ENCODE measurements around the gene CD300LF.

CD300LF gene

GRCh38 chr17:74682471-74683190 lies 30.1 kb downstream of the CD300LF start:
- no peak for DNase-seq

DNA sequence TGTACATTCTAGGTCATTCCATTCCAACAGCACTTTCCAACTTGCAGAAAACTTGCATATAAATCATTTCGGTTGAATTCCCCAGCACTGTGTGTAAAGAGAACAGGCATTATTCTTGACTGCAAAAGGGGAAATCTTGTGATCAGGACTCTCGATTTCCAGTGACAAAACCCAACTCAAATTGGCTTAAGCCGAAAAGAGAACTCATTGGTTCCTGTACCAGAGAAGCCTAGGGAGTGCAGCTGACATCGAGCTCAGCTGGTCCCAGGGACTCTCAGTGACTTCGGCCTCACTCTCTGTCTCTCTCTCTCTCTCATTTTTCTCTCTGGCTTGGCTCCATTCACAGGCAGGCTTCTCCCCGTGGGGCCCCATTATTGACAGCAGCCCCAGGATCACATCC lies 30.7 kb downstream of the CD300LF start:
- no peak for DNase-seq

DNA sequence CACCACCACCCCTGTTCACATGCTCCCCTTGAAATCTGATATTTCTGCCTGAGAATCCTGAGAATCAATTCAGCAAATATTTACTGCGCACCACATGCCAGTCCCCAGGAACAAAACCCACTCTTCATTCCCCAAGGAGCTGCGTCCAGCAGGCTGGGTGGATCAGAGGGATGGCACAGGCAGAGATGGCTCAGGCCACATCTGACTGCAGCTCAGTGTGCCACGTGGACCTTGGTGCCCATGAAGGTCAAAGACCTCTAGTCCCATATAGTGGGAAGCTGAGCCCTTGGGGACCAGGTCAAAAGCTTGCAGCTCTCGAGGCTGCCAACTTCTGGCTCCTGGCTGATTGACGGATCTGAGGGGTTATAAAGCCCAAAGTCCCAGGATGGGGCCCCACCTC lies 31.8 kb downstream of the CD300LF start:
- DNase-seq, result no peak

DNA sequence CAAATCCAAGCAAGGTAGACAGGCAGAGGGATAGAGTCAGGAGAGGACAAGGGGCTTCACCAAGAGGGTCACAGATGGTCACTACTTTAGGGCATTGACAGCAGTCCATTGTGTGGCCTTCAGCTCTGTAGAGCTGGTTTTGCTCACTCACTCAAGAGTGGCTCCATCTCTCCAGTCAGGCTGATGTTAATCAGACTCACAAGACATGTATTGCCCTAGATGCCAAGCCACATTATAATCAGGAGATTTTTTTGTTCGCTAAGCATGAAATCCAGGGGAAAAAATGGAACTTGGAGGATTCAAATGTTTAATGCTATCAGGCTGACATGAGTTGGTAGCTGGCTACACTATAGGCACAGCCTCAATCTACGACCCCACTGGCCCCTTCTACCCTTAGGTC lies 32.5 kb downstream of the CD300LF start:
- DNase-seq, result no peak

- DNase-seq, result no peak
Observed at GRCh38 chr17:74679374-74679773, 33.3 kb downstream of the CD300LF start.

DNA sequence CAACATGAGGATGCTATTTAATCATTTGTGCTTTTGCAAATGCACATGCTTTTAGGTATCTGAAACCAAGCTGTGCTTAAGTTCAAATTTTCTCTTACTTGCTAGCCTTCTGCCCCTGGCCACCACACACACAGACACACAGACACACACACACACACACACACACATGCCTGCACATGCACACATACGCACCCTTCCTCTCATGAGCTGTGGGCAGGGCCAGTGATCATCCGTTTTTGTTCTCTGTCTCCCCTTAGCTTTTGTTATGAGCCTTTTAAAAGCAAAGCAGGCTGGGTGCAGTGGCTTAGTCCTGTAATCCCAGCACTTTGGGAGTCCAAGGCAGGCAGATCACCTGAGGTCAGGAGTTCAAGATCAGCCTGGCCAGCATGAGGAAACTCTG lies 34.2 kb downstream of the CD300LF start:
- no peak for DNase-seq

DNA sequence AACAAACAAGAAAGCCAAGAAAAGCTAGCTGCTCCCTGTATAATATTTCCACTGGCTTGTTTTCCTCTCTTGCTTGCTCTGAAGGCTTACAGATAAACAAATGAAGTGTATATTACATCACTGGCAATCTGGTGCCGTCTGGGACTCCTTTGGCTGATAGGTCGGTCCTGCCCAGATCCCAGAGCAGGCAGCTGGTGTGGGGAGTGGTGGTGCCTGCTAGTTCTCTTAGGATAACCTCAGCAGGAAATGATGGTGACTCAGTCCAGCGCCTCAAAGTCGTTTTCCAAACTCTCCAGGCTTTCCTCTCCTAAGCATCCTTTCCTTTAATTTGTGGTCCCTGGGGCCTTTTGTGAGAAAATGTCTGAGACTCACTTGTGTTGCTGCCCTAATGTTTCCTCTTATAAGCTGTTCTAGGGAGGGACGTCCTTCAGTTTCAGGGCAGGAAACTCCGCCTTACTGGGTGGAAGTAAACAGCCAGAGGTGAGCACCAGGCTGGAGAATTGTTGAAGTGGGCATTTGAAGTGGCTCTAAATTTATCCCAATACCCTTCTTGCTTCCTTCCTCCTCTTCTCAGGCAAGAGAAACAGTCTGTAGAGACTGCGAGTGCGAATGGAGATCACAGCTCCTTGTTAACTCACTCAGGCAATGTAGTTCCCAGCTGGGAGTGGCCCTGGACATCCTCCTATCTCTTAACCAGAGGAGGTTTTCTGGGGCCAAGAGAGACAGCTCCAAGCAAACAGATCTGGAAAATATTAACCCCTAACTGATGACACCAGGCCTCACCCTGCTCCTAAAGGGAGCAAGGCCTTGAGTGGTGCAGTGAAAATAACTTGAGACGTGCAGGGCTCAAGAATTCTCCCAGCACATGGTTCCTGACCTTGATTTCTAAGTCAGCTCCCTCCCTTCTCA lies 34.9 kb downstream of the CD300LF start:
- no peak for DNase-seq

DNA sequence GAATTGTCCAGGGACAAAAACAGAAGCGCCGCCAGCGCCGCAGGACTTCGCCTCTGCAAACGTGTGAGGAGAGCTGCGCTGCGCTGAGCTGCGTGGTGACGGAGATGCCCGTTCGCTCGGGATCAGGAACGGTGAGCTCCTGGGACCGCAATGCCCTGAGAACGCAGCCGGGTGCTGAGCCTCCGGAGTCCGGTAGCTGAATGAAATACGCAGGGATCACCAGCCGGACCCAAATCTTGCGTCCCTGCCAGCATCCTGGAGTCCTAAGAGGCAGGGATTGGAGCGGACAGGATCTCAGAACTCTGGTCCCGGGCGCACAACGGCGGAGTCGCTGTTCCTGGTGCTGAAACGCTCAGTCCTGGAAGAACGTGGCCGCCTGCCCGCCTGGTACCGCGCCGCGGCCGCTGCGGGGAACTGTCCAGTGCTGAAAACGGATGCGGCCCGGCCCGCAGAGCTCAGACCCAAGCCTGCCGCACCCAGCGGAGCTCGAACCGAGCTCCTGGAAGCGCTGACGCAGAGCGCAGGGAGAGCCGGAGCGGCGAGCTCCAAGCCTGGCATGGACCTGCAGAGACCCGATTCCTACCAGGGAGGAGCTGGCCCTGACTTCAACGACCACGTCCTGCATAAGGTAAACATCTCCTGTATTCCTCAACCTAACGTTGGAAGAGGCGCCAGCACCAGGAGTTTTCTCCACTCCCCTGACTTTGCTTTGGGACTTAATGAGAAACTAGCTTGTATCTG lies 41.5 kb downstream of the CD300LF start:
- DNase-seq, result peak; percentile 88

DNA sequence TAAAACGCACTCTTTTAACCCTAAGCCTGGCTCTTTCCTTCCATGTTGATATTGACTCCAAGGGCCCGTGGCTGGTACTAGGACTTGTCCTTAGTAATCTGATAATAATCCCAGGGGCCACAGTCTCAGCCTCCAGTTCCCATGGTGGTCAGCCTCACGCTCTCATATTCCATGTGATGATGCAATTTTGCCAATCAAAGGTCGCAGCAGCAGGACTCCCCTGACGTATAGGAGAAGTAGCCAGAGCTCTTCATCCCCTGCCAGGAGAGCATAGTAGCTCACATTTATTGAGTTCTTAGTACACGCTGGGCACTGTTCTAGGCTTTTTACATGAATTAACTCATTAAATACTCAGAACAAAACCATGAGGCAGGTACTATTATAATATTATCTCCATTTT lies 42.4 kb downstream of the CD300LF start:
- no peak for DNase-seq

- DNase-seq, result no peak
Observed at GRCh38 chr17:74663561-74663960, 49.2 kb downstream of the CD300LF start.

DNA sequence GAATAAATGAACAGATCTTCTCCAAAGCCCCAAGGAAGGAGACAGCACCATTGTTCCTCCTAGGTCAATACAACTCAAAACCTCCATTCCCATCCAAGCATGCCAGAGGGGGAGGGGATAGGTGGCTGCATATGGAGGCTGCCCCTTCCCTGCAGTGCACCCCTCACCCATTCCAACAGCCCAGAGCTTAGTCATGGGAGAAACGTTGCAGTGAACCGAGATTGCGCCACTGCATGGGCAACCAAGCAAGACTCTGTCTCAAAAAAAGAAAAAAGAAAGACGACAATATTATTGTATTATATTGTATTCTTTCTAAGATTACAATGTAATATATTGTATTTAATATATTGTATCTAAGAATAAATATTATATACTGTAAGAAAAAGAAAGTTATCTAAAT lies 52.8 kb downstream of the CD300LF start:
- no peak for DNase-seq

GRCh38 chr17:74658620-74659019 lies 54.1 kb downstream of the CD300LF start:
- no peak for DNase-seq

DNA sequence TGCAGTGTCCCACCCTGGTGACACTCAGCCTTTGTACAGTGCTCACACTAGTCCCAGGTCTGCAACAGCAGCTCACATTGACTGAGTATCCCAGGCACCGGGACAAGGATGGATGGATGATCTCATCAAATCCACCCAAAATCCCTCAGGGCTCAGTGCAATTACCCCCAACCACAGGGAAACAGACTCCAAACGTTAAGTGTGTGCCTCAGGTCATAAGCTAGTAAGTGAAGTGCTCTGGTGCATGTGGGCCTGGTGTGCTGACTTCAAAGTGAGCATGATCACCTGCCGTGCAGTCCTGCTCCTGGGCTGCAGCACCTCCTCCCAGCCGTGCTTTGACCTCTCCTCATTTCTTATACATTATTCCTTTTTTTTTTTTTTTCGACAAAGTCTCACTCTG lies 58.0 kb downstream of the CD300LF start:
- no peak for DNase-seq

DNA sequence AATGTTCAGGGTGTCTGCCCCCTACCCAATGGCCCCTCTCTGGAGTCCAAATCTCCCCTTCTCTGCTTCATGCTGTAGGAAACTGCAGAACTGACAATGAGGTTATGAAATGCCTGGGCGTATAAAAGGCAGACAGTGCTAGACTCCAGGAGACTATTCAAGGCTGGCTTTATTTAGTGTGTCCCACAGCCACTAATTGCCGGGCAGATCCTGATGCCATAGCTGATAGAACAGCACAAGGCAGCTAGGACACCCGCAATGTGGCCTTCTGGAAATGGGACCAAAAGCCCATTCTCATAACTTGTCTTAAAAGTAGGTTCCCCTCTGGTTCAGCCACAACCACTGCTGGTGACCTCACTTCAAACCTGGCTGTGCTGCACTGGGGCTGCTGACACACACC lies 60.7 kb downstream of the CD300LF start:
- DNase-seq, result no peak

DNA sequence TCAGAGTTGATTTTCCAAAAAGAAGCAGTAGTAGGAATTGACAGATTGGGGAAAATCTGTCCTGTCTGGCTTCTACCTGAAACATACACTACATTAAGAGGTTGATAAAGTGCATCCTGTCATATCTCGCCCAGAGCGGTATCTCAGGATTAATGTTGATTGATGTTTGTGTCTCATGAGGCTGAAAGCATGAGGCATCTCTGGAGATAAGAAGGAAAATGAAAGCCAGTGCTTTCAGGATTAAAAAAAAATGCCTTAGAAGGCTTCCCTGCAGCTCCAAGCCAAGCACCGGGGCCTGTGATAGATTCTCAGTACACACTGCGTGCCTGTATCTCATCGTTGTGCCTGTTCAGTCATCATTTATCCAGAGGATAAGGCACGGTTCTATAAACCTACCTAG lies 62.8 kb downstream of the CD300LF start:
- DNase-seq, result no peak

- DNase-seq, result no peak
Observed at GRCh38 chr17:74647871-74648672, 64.7 kb downstream of the CD300LF start.

DNA sequence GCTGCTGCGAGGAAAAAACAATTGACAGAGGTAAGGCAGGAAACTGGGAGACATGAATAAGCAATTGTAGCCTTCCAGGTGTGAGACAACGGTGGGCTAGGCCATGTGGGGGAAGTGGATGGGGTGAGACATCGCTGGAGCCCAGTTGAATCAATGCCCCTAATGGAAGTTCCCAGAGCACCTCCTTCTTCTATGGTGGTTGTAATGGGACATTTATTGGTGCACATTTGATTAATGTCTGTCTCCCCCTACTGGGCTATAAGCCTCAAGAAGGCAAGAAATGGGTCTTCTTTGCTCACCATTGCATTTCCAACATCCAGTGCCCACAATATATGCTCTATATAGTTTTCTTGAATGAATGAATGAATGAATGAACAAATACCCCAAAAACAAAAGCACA lies 66.5 kb downstream of the CD300LF start:
- DNase-seq, result no peak

GRCh38 chr17:74645010-74645409 lies 67.7 kb downstream of the CD300LF start:
- no peak for DNase-seq

- no peak for DNase-seq
Observed at GRCh38 chr17:74644419-74644818, 68.3 kb downstream of the CD300LF start.
